ENCODE measurements around the gene MUC2. TPM values are rescaled to one million over a fixed set of nuclear protein-coding genes. Genes with fewer than 3 reads are reported as not detected.

Gene MUC2
- total RNA-seq, 4 donors from 2014 or later, result 0.04 TPM; not detected in 3

DNA sequence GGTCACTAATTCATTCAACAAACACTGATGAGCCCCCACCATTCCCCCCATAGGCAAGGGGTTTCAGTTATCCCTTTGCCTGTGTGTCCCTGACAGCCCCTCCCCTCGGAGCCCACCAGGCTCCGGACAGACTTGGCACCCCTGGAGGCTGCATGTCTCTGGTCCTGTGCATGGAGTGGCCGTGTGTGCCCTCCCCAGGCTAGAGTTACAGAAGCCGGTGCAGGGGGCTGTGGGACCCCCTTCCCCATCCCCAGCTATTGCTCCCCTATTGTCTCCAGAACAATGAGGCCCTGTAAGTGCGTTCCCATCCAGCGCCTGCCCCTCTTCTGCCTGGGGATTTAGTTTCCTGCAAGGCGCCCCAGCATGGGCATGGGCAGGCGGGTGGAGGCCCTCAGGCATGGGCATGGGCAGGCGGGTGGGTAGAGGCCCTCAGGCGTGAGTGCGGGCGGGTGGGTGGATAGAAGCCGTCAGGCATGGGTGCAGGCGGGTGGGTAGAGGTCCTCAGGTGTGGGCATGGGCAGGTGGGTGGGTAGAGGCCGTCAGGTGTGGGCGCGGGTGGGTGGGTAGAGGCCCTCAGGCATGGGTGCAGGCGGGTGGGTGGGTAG lies 1.5 kb downstream of the MUC2 start:
- no peaks in the 10 kb centered on the region for H3K36me3 ChIP-seq
- DNase-seq, result no peak
- intact Hi-C loops (cut with DNase I), result no loop called here
- H3K4me1 ChIP-seq, result peaks cover 15 to 26% (median 16%) of the 10 kb centered on the region in 3 donors
- 64 to 85% methylated on average over 3 to 7 of the region's 18 CpGs for WGBS, 2 donors
- TF ChIP-seq, protein P1, sequence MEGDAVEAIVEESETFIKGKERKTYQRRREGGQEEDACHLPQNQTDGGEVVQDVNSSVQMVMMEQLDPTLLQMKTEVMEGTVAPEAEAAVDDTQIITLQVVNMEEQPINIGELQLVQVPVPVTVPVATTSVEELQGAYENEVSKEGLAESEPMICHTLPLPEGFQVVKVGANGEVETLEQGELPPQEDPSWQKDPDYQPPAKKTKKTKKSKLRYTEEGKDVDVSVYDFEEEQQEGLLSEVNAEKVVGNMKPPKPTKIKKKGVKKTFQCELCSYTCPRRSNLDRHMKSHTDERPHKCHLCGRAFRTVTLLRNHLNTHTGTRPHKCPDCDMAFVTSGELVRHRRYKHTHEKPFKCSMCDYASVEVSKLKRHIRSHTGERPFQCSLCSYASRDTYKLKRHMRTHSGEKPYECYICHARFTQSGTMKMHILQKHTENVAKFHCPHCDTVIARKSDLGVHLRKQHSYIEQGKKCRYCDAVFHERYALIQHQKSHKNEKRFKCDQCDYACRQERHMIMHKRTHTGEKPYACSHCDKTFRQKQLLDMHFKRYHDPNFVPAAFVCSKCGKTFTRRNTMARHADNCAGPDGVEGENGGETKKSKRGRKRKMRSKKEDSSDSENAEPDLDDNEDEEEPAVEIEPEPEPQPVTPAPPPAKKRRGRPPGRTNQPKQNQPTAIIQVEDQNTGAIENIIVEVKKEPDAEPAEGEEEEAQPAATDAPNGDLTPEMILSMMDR (IDR thresholded peaks at IDR 0.05), result no peak
- no peak for TF ChIP-seq POLR2A (IDR thresholded peaks at IDR 0.05)
- H3K27me3 ChIP-seq, result peaks cover 0 to 55% (median 0%) of the 10 kb centered on the region in 4 donors
- H3K27ac ChIP-seq, result no peak overlapping the region
- no peak overlapping the region for H3K4me3 ChIP-seq
- no peaks in the 10 kb centered on the region for H3K9me3 ChIP-seq

DNA sequence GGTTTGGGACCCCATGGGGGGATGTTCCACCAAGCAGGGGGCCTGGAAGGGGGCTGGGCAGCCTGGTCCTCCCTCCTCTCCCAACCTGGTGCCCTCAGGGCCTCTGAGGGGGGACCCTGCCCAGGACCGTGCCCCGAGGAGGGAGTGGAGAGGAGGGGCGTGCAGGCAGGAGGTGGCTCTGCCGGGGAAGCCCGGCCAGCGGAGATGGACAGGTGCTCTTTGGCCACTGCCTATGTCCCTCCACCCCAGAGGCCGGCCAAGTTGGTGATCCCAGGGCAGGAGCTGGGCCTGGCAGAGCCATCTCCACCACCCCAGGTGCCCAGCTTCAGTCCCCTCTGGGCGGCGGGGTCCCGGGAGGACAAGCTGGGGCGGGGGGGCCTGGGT lies 2.4 kb downstream of the MUC2 start:
- Histone ChIP-seq H3K27me3 (peaks cover 0 to 46% (median 0%) of the 10 kb centered on the region in 4 donors), H3K4me1 (peaks cover 15 to 23% (median 16%) of the 10 kb centered on the region in 3 donors)
- DNase-seq, result no peak

GRCh38 chr11:1077417-1078119 lies 2.9 kb downstream of the MUC2 start:
- no peak for DNase-seq
- H3K36me3 ChIP-seq, result no peaks in the 10 kb centered on the region
- TF ChIP-seq, protein P1 (IDR thresholded peaks at IDR 0.05), result no peak
- TF ChIP-seq POLR2A (IDR thresholded peaks at IDR 0.05), result no peak
- H3K27ac ChIP-seq, result no peak overlapping the region
- H3K9me3 ChIP-seq, result no peaks in the 10 kb centered on the region
- intact Hi-C loops (cut with DNase I), result no loop called here
- WGBS, 2 donors, result 40 to 55% methylated on average over 1 to 5 of the region's 33 CpGs
- peaks cover 0 to 42% (median 0%) of the 10 kb centered on the region in 4 donors for H3K27me3 ChIP-seq
- H3K4me3 ChIP-seq, result no peak overlapping the region
- peaks cover 13 to 18% (median 15%) of the 10 kb centered on the region in 3 donors for H3K4me1 ChIP-seq

More for the DNA sequence above, 2.4 kb downstream of the MUC2 start:
- no peaks in the 10 kb centered on the region for H3K9me3 ChIP-seq
- no CpG with 5 or more reads among the region's 11 CpGs for WGBS, 2 donors
- no peaks in the 10 kb centered on the region for H3K36me3 ChIP-seq
- no peak overlapping the region for H3K4me3 ChIP-seq
- H3K27ac ChIP-seq, result no peak overlapping the region
- no peak for TF ChIP-seq POLR2A (IDR thresholded peaks at IDR 0.05)
- intact Hi-C loops (cut with DNase I), result no loop called here

DNA sequence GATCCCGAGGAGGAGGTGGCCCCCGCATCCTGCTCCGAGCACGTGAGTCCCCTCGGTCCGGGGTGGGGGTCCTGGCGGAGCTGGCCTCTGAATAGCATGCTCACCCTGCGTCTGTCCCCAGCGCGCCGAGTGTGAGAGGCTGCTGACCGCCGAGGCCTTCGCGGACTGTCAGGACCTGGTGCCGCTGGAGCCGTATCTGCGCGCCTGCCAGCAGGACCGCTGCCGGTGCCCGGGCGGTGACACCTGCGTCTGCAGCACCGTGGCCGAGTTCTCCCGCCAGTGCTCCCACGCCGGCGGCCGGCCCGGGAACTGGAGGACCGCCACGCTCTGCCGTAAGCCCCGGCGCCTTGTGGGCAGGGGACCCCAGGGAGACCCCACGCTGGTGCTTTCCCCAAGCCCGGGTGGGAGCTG lies 3.5 kb downstream of the MUC2 start:
- H3K4me3 ChIP-seq, result no peak overlapping the region
- 96% methylated on average over 5 of the region's 39 CpGs; no CpG with 5 or more reads in 1 of the 2 donors for WGBS, 2 donors
- no peak for DNase-seq
- no peak for TF ChIP-seq POLR2A (IDR thresholded peaks at IDR 0.05)
- TF ChIP-seq, protein P1 (IDR thresholded peaks at IDR 0.05), result no peak
- H3K9me3 ChIP-seq, result no peaks in the 10 kb centered on the region
- H3K27ac ChIP-seq, result no peak overlapping the region
- no peaks in the 10 kb centered on the region for H3K36me3 ChIP-seq
- peaks cover 7 to 14% (median 9%) of the 10 kb centered on the region in 3 donors for H3K4me1 ChIP-seq
- intact Hi-C loops (cut with DNase I), result no loop called here
- peaks cover 0 to 42% (median 0%) of the 10 kb centered on the region in 4 donors for H3K27me3 ChIP-seq

DNA sequence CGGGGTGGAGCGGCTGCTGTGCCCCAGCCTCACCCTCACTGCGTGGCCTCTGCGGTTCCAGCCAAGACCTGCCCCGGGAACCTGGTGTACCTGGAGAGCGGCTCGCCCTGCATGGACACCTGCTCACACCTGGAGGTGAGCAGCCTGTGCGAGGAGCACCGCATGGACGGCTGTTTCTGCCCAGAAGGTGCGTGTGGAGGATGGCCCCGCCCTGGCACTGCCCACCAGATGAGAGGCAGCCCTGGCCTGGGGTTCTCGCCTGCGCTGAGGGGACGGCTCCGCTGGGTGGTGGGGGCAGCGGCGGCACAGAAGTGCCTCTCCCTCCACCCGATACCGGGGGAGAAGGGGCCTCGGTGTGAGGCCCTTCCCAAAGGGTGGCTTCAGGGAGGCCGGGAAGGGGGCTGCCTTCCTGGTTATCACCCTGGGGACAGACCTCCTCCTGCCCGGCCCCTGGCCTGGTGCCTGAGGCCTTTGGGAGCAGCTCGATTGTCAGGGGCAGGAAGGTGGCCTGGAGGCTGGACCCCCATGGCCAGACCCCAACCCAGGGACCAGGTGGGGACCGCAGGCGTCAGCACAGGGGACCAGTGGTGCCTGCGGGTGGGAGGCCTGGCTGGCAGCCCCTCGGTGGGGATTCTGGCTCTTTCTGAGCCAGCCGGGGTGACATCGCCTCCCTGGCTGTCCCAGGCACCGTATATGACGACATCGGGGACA lies 7.1 kb downstream of the MUC2 start:
- H3K9me3 ChIP-seq, result no peaks in the 10 kb centered on the region
- TF ChIP-seq, protein P1 (IDR thresholded peaks at IDR 0.05), result no peak
- no peak for TF ChIP-seq POLR2A (IDR thresholded peaks at IDR 0.05)
- WGBS, 2 donors, result 55 to 80% methylated on average over 2 to 9 of the region's 33 CpGs
- no peak for DNase-seq
- no peak overlapping the region for H3K4me3 ChIP-seq
- peaks cover 0 to 21% (median 3%) of the 10 kb centered on the region in 3 donors for H3K4me1 ChIP-seq
- intact Hi-C loops (cut with DNase I), result no loop called here
- H3K27ac ChIP-seq, result no peak overlapping the region
- no peaks in the 10 kb centered on the region for H3K36me3 ChIP-seq
- H3K27me3 ChIP-seq, result peaks cover 0 to 47% (median 0%) of the 10 kb centered on the region in 4 donors
